Activated CD4-positive, alpha-beta T cell treated with anti-CD3 and anti-CD28 coated beads for 36 hours (primary cell): ENCODE results near the gene NLGN2. TPM values are rescaled to one million over a fixed set of nuclear protein-coding genes. Genes with fewer than 3 reads are reported as not detected.

Source experiments
- ATAC-seq: fragments of 200-7000 bp; cut with Tn5 transposase; one replicate; pipeline ENCODE4 v1.10.0; 2021; ENCODE audit warnings: mild to moderate bottlenecking, moderate library complexity
- CTCF ChIA-PET: fragments of 350-600 bp; sonication (Branson Sonifier 250); formaldehyde crosslinking; loops from one replicate; lab custom pipeline; 2021; ENCODE audit warnings: antibody characterized with exemption; lab: Charles Lee
- POLR2A ChIA-PET: fragments of 350-600 bp; sonication (Branson Sonifier 250); formaldehyde crosslinking; loops from one replicate; lab custom pipeline; 2021; ENCODE audit warnings: antibody characterized with exemption, inconsistent platforms; lab: Charles Lee
- DNase-seq: peaks from one replicate; pipeline ENCODE4 v3.0.0-alpha.2; 2020
- H3K27ac Mint-ChIP-seq: one replicate; pipeline ENCODE4 v1.8.0; 2021; ENCODE audit warnings: mixed read lengths
- H3K27me3 Mint-ChIP-seq: one replicate; pipeline ENCODE4 v1.8.0; 2021; ENCODE audit warnings: mixed read lengths
- H3K36me3 Mint-ChIP-seq: one replicate; pipeline ENCODE4 v1.8.0; 2021; ENCODE audit warnings: low read depth, mixed read lengths
- H3K4me1 Mint-ChIP-seq: one replicate; pipeline ENCODE4 v1.8.0; 2021; ENCODE audit warnings: mixed read lengths
- H3K4me3 Mint-ChIP-seq: one replicate; pipeline ENCODE4 v1.8.0; 2021; ENCODE audit warnings: mild to moderate bottlenecking, moderate library complexity, mixed read lengths
- H3K9me3 Mint-ChIP-seq: one replicate; pipeline ENCODE4 v1.8.0; 2021; ENCODE audit warnings: low read depth, mixed read lengths
- intact Hi-C, 2 experiments: fragments of 100-400 bp; cut with DNase I in 1 of 2; cut with micrococcal nuclease in 1 of 2; formaldehyde crosslinking; loops; one replicate each; pipeline versions ENCODE4 v1.14.2 to v1.15.1; 2022 to 2024; cut with DNase I, micrococcal nuclease
- total RNA-seq, 2 experiments: library from RNA; stranded (reverse); gene quantifications; one replicate each; pipeline ENCODE4 v1.2.3, GENCODE V29; 2021

The NLGN2 gene
- total RNA-seq, 2 experiments from 2014 or later, result 7.0 to 7.1 TPM

GRCh38 chr17:7414837-7415236, 7.2 kb downstream of the NLGN2 start:
- CTCF ChIA-PET, result interaction anchor here (0.6 kb wide), 1 partner anchor 226 kb away, joined by 6 read pairs; no protein-coding TSS in a partner anchor
- POLR2A ChIA-PET, result no interaction called here
- ATAC-seq, result no peak

GRCh38 chr17:7415784-7416183, 8.1 kb downstream of the NLGN2 start:
- POLR2A ChIA-PET, result no interaction called here

More at GRCh38 chr17:7414837-7415236, 7.2 kb downstream of the NLGN2 start:
- intact Hi-C loops, result no loop called here
- Mint-ChIP-seq H3K27me3 (no peaks in the 10 kb centered on the region), H3K36me3 (no peaks in the 10 kb centered on the region), H3K4me1 (no peaks in the 10 kb centered on the region), H3K9me3 (no peaks in the 10 kb centered on the region), H3K27ac (no peak overlapping the region), H3K4me3 (no peak overlapping the region)
- no peak for DNase-seq

DNA sequence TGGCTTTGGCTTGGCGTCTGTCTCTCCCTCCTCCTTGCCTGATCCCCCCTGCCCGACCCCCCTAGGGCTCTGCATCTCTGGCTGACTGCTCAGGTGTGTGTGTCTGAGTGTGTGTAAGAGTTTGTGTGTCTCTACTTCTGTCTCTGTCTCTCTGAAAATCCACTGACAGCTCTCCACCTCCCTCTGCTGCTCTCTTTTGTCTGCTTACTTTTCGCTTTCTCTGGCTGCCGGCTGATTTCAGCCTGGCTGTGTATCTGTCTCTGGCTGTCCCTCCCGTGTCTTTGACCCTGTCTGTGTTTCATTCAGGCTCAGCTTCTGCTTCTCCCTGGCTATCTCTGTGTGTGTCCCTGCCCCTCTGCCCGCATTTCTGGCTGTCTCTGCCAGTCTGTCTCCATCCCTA, 8.7 kb downstream of the NLGN2 start:
- Mint-ChIP-seq H3K27me3 (no peaks in the 10 kb centered on the region), H3K9me3 (no peaks in the 10 kb centered on the region), H3K27ac (no peak overlapping the region), H3K4me1 (no peaks in the 10 kb centered on the region), H3K36me3 (no peaks in the 10 kb centered on the region), H3K4me3 (no peak overlapping the region)
- ATAC-seq (no peak), DNase-seq (no peak)
- intact Hi-C loops, result no loop called here
- CTCF ChIA-PET, result no interaction called here
- POLR2A ChIA-PET, result no interaction called here

More at GRCh38 chr17:7415784-7416183, 8.1 kb downstream of the NLGN2 start:
- Mint-ChIP-seq H3K4me1 (no peaks in the 10 kb centered on the region), H3K27me3 (no peaks in the 10 kb centered on the region), H3K27ac (no peak overlapping the region), H3K36me3 (no peaks in the 10 kb centered on the region), H3K9me3 (no peaks in the 10 kb centered on the region), H3K4me3 (no peak overlapping the region)
- intact Hi-C loops, result no loop called here
- ATAC-seq, result no peak
- no peak for DNase-seq
- CTCF ChIA-PET, result no interaction called here

GRCh38 chr17:7417056-7417655, 9.5 kb downstream of the NLGN2 start:
- Mint-ChIP-seq H3K4me3 (no peak overlapping the region), H3K27me3 (no peaks in the 10 kb centered on the region), H3K9me3 (no peaks in the 10 kb centered on the region), H3K36me3 (no peaks in the 10 kb centered on the region), H3K4me1 (no peaks in the 10 kb centered on the region), H3K27ac (no peak overlapping the region)
- no peak for ATAC-seq
- no peak for DNase-seq
- intact Hi-C loops, result no loop called here
- POLR2A ChIA-PET, result no interaction called here
- CTCF ChIA-PET, result no interaction called here

DNA sequence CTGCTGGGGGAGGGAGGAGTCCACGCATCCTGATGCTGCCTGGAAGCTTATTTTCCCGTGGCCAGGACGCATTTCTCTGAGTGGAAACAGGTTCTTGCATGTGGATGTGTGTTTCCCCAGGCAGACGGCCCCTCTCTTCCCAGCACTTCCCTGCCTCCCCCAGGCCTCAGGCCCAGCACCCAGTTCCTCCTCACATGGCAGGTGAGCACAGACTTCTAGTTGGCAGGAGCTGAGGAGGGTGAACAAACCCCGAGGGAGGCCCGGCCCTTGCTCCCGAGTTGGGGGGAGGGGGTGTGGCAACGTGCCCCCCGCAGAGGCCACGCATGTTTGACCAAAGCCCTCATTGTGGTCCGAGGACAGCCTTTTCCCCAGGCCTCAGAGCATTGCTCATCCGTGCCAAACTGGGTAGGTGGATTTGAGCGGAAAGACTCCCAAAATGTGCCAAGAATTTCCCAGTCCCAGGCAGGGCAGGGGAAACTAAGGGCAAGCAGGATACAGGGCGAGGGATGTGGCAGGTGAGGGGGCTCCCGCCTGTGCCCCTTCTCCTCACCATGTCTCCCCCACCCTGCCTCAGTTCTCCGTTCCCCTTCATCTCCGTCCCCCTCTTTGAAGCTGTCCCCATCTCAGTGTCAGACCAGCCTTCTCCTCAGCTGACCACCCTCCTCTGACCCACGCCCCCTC, 11.0 kb downstream of the NLGN2 start:
- ATAC-seq (no peak), DNase-seq (no peak)
- intact Hi-C loops, result no loop called here
- H3K9me3 Mint-ChIP-seq, result no peaks in the 10 kb centered on the region
- no peaks in the 10 kb centered on the region for H3K4me1 Mint-ChIP-seq
- no peak overlapping the region for H3K27ac Mint-ChIP-seq
- CTCF ChIA-PET, result no interaction called here
- no peaks in the 10 kb centered on the region for H3K27me3 Mint-ChIP-seq
- H3K4me3 Mint-ChIP-seq, result no peak overlapping the region
- POLR2A ChIA-PET, result no interaction called here
- no peaks in the 10 kb centered on the region for H3K36me3 Mint-ChIP-seq

DNA sequence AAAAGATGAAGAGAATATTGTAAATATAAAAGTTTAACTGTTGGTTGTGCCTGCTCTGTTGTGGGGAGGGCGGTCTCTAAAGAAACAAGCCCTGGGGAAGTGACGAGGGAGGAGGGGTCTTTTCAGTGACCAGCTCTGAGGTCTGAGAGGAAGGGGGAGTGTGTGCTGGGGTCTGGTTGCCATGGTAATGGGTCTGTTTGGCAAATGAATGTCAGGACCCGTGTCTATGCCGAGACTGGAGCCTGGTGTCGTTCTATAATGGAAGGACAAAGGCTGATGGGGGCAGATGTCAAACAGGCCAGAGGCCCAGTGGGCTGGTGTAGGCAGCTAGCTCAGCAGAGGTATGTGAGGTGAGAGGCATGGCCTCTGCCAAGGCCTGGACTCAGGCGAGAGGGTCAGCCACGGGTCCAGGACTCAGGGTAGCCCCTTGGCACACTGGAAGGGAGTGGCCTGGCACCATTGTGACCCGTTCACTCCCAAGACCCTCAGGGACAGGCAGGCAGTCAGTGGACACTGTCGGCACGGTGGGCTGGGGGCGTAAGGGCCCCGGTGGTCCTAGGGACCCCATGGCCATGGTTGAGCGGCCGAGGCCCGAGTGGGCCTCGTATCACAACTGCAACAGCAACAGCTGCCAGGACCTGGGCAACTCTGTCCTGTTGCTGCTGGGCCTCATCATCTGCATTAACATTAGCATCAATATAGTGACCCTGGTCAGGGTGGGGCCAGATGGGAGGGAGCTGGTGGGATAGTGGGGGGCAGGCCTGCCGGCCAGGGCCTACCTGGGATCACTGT, 12.4 kb downstream of the NLGN2 start, which contains the start of gene SPEM1:
Gene SPEM1, plus strand, starts transcription at position 506 of the 792 bp plus-strand sequence. Its CDS starts 61 bp downstream, at position 567.
- DNase-seq (no peak), ATAC-seq (no peak)
- Mint-ChIP-seq H3K27ac (no peak within 1 kb of the TSS), H3K4me1 (no peaks in the 10 kb centered on the region), H3K9me3 (no peaks in the 10 kb centered on the region), H3K36me3 (no peaks in the 10 kb centered on the region), H3K4me3 (no peak within 1 kb of the TSS), H3K27me3 (no peaks in the 10 kb centered on the region)
- POLR2A ChIA-PET, result no interaction called here
- CTCF ChIA-PET, result interaction anchor here (1.2 kb wide), 1 partner anchor 141 kb away, joined by 3 read pairs; no protein-coding TSS in a partner anchor
- intact Hi-C loops, result no loop called here

DNA sequence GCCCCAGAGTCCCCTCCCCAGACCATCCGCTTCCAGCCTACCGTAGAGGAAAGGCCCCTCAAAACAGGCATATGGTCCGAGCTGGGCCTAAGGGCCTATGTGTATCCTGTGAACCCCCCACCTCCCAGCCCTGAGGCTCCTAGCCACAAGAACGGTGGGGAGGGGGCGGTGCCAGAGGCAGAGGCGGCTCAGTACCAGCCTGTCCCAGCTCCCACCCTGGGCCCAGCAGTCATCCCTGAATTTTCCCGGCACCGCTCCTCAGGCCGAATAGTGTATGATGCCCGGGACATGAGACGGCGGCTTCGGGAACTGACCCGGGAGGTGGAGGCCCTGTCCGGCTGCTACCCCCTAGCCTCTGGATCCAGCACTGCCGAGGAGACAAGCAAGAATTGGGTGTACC, 13.5 kb downstream of the NLGN2 start:
- CTCF ChIA-PET, result no interaction called here
- intact Hi-C loops, result no loop called here
- Mint-ChIP-seq H3K27me3 (no peaks in the 10 kb centered on the region), H3K4me3 (no peak overlapping the region), H3K4me1 (no peaks in the 10 kb centered on the region), H3K36me3 (no peaks in the 10 kb centered on the region), H3K27ac (no peak overlapping the region), H3K9me3 (no peaks in the 10 kb centered on the region)
- POLR2A ChIA-PET, result no interaction called here
- no peak for ATAC-seq
- DNase-seq, result no peak

- intact Hi-C loops, result no loop called here
- no peak for DNase-seq
- no peak overlapping the region for H3K4me3 Mint-ChIP-seq
- H3K4me1 Mint-ChIP-seq, result no peaks in the 10 kb centered on the region
- ATAC-seq, result no peak
- H3K36me3 Mint-ChIP-seq, result no peaks in the 10 kb centered on the region
- POLR2A ChIA-PET, result interaction anchor here (0.6 kb wide), 1 partner anchor 263 kb away, joined by 3 read pairs; the partner anchor contains the start of gene TP53
- CTCF ChIA-PET, result interaction anchor here (0.6 to 0.7 kb wide), 2 partner anchors 10 to 219 kb away, joined by 3 read pairs; no protein-coding TSS in a partner anchor
- no peaks in the 10 kb centered on the region for H3K27me3 Mint-ChIP-seq
- H3K27ac Mint-ChIP-seq, result no peak overlapping the region
- no peaks in the 10 kb centered on the region for H3K9me3 Mint-ChIP-seq
Measured at GRCh38 chr17:7423679-7424078, 16.0 kb downstream of the NLGN2 start.

DNA sequence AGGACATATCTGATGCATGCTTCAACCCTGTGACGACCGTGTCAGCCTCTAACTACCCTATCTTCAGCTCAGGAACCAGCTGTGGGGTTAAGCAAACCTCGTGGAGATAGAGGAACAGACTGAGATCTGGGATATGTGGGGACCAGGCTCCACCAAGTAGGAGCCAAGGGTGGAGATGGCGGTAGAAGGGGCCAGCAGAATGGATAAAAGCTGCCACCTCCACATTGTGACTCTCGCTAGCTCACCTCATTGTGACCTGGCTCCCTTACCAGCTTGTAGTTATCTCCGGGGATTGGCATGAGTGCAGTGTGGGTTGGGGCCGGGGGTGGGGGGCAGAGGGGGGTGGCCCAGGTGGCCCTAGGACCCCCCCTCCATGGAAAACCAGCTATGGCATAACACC, 17.7 kb downstream of the NLGN2 start, which contains the start of gene SPEM2:
Gene SPEM2, plus strand, starts transcription at position 301 of the 400 bp plus-strand sequence. Its CDS starts 73 bp downstream, at position 374.
- CTCF ChIA-PET, result interaction anchor here (1.1 kb wide), 1 partner anchor 12 kb away, joined by 4 read pairs; no protein-coding TSS in a partner anchor

DNA sequence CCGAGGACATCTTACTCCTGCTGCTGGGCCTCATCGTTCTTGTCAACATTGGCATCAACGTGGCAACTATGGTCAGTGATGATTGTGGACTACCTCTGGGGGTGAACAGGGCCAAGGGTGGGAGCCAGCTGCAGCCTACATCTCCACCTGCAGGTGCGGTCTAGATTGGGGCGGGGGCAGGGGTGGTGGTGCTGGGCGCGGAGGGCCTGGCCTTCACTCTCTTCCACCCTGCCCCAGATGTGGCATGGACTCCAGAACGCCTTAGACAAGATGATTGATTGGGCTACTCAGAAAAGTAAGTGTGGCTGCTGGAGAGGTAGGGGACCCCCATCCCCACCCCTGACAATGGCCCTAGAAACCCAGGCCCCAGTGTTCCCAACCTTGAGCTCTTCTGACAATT, 18.1 kb downstream of the NLGN2 start:
- no peaks in the 10 kb centered on the region for H3K9me3 Mint-ChIP-seq
- intact Hi-C loops, result no loop called here
- no peak overlapping the region for H3K27ac Mint-ChIP-seq
- DNase-seq (no peak), ATAC-seq (no peak)
- H3K27me3 Mint-ChIP-seq, result no peaks in the 10 kb centered on the region
- H3K36me3 Mint-ChIP-seq, result no peaks in the 10 kb centered on the region
- CTCF ChIA-PET, result interaction anchor here (1.1 kb wide), 1 partner anchor 13 kb away, joined by 4 read pairs; no protein-coding TSS in a partner anchor
- H3K4me1 Mint-ChIP-seq, result no peaks in the 10 kb centered on the region
- POLR2A ChIA-PET, result interaction anchor here (0.5 kb wide), 1 partner anchor 301 kb away, joined by 4 read pairs; no protein-coding TSS in a partner anchor
- no peak overlapping the region for H3K4me3 Mint-ChIP-seq

More for the DNA sequence above, 17.7 kb downstream of the NLGN2 start, which contains the start of gene SPEM2:
- Mint-ChIP-seq H3K27ac (no peak within 1 kb of the TSS), H3K27me3 (no peaks in the 10 kb centered on the region), H3K4me1 (no peaks in the 10 kb centered on the region), H3K4me3 (no peak within 1 kb of the TSS), H3K36me3 (no peaks in the 10 kb centered on the region), H3K9me3 (no peaks in the 10 kb centered on the region)
- intact Hi-C loops, result no loop called here
- DNase-seq, result no peak
- ATAC-seq, result no peak
- POLR2A ChIA-PET, result no interaction called here

DNA sequence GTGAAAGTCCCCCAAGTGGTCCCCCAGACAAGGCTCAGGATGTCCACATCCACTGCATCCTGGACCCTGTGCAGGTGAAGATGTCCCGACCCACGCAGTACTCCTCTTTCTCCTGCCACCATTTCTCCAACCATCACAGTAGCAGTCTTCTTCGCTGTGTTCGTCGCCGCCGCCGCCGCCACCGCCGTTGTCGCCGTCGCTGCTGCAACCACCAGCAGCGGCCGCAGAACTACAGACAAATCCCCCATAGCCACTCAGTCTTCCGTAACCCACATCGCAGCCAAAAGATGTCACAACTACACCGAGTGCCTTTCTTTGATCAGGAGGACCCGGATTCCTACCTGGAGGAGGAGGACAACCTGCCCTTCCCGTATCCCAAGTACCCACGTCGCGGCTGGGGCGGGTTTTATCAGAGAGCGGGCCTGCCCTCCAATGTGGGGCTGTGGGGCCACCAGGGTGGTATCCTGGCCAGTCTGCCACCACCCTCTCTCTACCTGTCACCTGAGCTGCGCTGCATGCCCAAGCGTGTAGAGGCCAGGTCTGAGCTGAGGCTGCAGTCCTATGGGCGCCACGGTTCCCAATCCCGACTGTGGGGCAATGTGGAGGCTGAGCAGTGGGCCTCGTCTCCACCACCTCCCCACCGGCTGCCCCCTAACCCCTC, 18.7 kb downstream of the NLGN2 start:
- H3K36me3 Mint-ChIP-seq, result no peaks in the 10 kb centered on the region
- POLR2A ChIA-PET, result interaction anchor here (0.5 kb wide), 1 partner anchor 302 kb away, joined by 4 read pairs; no protein-coding TSS in a partner anchor
- no peaks in the 10 kb centered on the region for H3K4me1 Mint-ChIP-seq
- CTCF ChIA-PET, result interaction anchor here (1.1 kb wide), 1 partner anchor 13 kb away, joined by 4 read pairs; no protein-coding TSS in a partner anchor
- no peak overlapping the region for H3K4me3 Mint-ChIP-seq
- ATAC-seq, result no peak
- no peaks in the 10 kb centered on the region for H3K27me3 Mint-ChIP-seq
- DNase-seq, result no peak
- intact Hi-C loops, result no loop called here
- H3K27ac Mint-ChIP-seq, result no peak overlapping the region
- no peaks in the 10 kb centered on the region for H3K9me3 Mint-ChIP-seq
